Lower leg skin (tissue), 4 donors: ENCODE results near the gene CCDC102B. TPM values are rescaled to one million over a fixed set of nuclear protein-coding genes. Genes with fewer than 3 reads are reported as not detected.
A peak's percentile ranks its signal among the peaks of the same experiment; 100 is the strongest.

Experiments
- DNase-seq, 2 donors: peaks; one replicate each; pipeline ENCODE4 v3.0.0-alpha.2; 2019; ENCODE audit warnings: low spot score in 2 of 2
- H3K4me3 ChIP-seq: fragments of 200-600 bp; sonication (generic); 2 replicates; pipeline ENCODE4 v1.5.1; 2017; ENCODE audit warnings: mild to moderate bottlenecking, low read depth; ENCODE audit not compliant: poor library complexity, severe bottlenecking
- POLR2A ChIP-seq, 2 donors: fragments of 450-650 bp; IDR thresholded peaks; one replicate each; pipeline ENCODE4 v1.6.1; 2016 to 2017; ENCODE audit warnings: antibody characterized with exemption in 2 of 2, mild to moderate bottlenecking in 1 of 2, moderate library complexity in 1 of 2
- WGBS, 2 donors: methylation state at CpG; one replicate each; pipeline ENCODE4 v1.1.5; 2018; 5-methylcytosine and 5-hydroxymethylcytosine counted together
- intact Hi-C: fragments of 100-400 bp; cut with DNase I; formaldehyde crosslinking; loops from one replicate; pipeline ENCODE4 v1.15.0; 2023; ENCODE audit warnings: low total_unique reads
- total RNA-seq, 4 donors: library from RNA; depleted of rRNA; stranded (reverse); fragments of >200 nt; gene quantifications; one replicate each; pipeline ENCODE4 v1.1.0, GENCODE V29; 2016
- TF ChIP-seq, protein P1 (sequence below), 3 donors: fragments of 450-650 bp; IDR thresholded peaks; one replicate each; pipeline ENCODE4 v1.5.1; 2016; ENCODE audit warnings: antibody characterized with exemption in 3 of 3, mild to moderate bottlenecking in 3 of 3, moderate library complexity in 2 of 3

CCDC102B gene
- total RNA-seq, 4 donors from 2014 or later, result 0.72 to 2.1 (median 1.5) TPM

DNA sequence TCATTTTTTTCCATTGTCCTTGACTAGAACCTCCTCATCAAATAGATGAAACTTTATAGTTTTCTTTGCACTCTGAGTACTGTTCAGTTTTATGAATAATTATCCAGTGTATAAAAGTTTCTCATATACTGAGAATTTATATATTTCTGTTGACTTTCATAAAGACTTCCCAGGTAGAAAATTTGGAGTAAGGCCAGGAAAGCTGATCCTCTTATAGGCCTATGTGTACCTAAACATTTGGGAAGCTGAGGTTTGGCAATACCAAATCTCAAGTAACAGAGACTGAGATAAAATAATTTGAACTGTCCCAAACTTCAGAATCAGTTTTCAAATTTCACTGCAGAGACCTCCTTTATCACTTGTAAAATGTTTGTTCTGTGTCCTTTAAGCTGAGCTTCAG lies 43.4 kb downstream of the CCDC102B start:
- no peak overlapping the region for H3K4me3 ChIP-seq
- intact Hi-C loops, result no loop called here
- no peak for TF ChIP-seq POLR2A (IDR thresholded peaks at IDR 0.05)
- TF ChIP-seq, protein P1, sequence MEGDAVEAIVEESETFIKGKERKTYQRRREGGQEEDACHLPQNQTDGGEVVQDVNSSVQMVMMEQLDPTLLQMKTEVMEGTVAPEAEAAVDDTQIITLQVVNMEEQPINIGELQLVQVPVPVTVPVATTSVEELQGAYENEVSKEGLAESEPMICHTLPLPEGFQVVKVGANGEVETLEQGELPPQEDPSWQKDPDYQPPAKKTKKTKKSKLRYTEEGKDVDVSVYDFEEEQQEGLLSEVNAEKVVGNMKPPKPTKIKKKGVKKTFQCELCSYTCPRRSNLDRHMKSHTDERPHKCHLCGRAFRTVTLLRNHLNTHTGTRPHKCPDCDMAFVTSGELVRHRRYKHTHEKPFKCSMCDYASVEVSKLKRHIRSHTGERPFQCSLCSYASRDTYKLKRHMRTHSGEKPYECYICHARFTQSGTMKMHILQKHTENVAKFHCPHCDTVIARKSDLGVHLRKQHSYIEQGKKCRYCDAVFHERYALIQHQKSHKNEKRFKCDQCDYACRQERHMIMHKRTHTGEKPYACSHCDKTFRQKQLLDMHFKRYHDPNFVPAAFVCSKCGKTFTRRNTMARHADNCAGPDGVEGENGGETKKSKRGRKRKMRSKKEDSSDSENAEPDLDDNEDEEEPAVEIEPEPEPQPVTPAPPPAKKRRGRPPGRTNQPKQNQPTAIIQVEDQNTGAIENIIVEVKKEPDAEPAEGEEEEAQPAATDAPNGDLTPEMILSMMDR (IDR thresholded peaks at IDR 0.05), result no peak
- no peak for DNase-seq

DNA sequence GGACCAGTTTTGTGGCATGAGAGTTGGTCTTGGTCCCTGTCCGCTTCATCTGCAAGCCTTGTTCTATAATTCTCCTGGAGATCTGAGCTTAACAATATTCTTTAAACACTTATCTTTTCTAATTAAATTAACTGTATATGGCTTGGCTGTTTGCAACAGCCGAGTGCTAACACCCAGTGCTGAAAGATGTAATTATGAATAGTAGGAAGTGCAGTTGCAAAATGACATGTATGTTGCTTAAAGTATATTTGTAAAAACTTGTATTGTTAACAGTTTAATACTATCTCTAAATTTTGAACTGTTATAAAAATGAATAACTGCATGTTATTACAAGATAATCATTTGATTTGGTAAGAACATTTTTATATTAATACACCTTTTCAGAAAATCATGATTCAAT lies 45.1 kb downstream of the CCDC102B start:
- TF ChIP-seq POLR2A (IDR thresholded peaks at IDR 0.05), result no peak
- TF ChIP-seq, protein P1 (IDR thresholded peaks at IDR 0.05), result no peak
- no peak overlapping the region for H3K4me3 ChIP-seq
- intact Hi-C loops, result no loop called here
- DNase-seq, result no peak
- 81 to 82% methylated on average over 2 of the region's 2 CpGs for WGBS, 2 donors

DNA sequence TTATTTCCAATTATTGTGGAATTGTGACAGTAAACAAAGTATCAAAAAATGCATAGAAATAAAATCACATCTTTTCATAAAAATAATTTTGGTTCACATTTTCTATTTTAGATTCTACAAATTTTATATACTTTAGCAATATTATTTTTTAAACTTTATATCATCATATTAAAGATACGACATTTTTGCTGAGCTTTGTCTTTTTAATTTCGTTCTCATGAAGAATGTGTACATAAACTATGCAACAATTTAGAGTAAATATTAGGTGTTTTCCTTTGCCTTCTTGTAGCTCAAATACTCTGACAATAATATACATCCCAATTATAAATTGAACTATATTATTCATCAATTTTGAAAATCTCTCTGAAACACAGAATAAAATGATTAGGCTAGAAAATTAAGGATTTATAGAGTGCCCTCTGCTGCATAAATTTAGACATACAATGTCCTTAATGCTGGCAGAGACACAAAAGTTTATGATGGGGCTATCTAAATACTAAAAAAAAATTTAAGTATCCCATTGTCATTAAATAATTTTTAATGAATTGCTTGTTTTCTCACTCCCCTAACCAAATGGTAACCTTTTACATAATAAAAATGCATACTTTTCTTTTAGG lies 45.7 kb downstream of the CCDC102B start:
- intact Hi-C loops, result no loop called here
- WGBS, 2 donors, result 74 to 89% methylated on average over 2 of the region's 2 CpGs
- DNase-seq, result no peak
- no peak overlapping the region for H3K4me3 ChIP-seq
- TF ChIP-seq, protein P1 (IDR thresholded peaks at IDR 0.05), result no peak

DNA sequence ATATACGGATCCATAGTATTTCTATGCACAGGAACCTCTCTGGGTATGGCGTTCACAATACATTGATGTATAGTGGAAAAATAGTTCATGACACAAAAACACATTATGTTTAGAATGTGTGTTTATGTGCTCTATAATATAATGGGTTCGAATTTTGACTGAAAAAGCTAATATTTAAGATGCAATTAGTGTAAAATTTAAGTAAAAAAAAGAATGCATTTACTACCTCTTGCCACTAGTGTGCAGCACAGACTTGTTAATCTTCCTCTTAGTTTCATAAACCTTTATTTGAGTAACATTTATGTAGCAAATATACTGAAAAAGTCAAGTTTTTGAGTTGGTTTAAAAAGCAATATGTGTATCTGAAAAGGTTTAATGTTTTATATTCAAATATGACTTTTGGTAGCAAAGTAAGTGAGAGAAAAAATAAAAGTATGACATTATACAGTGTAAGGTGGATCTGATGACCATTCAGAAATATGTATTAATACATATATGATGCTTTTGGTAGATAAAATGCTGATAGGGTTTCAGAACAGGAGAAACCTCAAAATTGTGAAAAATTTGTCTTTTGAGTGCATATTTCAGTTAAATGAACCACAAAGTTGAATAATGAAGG lies 49.4 kb downstream of the CCDC102B start:
- intact Hi-C loops, result no loop called here
- 26 to 45% methylated on average over 3 of the region's 3 CpGs for WGBS, 2 donors
- TF ChIP-seq POLR2A (IDR thresholded peaks at IDR 0.05), result no peak
- TF ChIP-seq, protein P1 (IDR thresholded peaks at IDR 0.05), result peak in 1 of 3 donors; percentile 25

DNA sequence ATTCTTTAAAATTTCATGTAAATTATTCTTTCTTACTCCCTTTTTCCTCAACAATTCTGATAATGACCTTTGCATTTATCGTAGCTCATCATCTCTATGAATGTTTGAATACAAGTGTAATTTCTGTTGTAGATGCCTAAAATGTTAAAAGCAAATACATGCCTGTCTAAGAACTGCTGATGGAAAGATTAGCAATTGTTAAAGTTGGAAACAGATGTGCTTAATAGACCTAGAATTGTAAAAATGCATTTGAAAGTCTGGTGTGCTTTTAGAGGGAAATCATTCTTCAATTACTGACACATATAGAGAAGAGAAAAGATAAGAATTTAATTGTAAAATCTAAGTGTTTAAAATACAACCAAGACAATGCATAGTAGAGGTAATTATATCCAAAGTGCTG lies 50.4 kb downstream of the CCDC102B start:
- TF ChIP-seq, protein P1 (IDR thresholded peaks at IDR 0.05), result no peak
- no peak for TF ChIP-seq POLR2A (IDR thresholded peaks at IDR 0.05)
- intact Hi-C loops, result no loop called here

More for the DNA sequence above, 49.4 kb downstream of the CCDC102B start:
- no peak overlapping the region for H3K4me3 ChIP-seq
- no peak for DNase-seq

More for the DNA sequence above, 50.4 kb downstream of the CCDC102B start:
- 65% methylated on average over 1 of the region's 1 CpG for WGBS, 2 donors
- no peak overlapping the region for H3K4me3 ChIP-seq
- DNase-seq, result no peak
